AG04450 (cell line): Measurements from ENCODE around the gene YIF1A. TPM values are rescaled to one million over a fixed set of nuclear protein-coding genes. Genes with fewer than 3 reads are reported as not detected.

Experiments used
- CTCF ChIA-PET: fragments of 300-600, 350-600 bp; formaldehyde crosslinking; extraction: SDS; loops from one replicate; lab custom pipeline; 2022; ENCODE audit warnings: antibody characterized with exemption, inconsistent platforms; lab: Charles Lee
- POLR2A ChIA-PET: fragments of 350-600 bp; formaldehyde crosslinking; extraction: SDS; loops from one replicate; lab custom pipeline; 2021; ENCODE audit warnings: antibody characterized with exemption, inconsistent platforms; lab: Yijun Ruan, JAX
- DNase-seq: peaks from one replicate; pipeline ENCODE4 v3.0.0-alpha.2; 2011; ENCODE audit warnings: low read depth, low spot score
- H3K27ac ChIP-seq: one replicate; pipeline ENCODE4 v1.5.1; 2012; ENCODE audit warnings: low read depth, low read length, control low read depth
- H3K27me3 ChIP-seq: one replicate; pipeline ENCODE4 v1.6.0; 2012; ENCODE audit warnings: low read length; ENCODE audit not compliant: control insufficient read depth, insufficient read depth
- H3K4me3 ChIP-seq: 2 replicates; pipeline ENCODE4 v1.5.1; 2011; ENCODE audit warnings: mild to moderate bottlenecking, low read depth, low read length, control low read depth
- H3K9me3 ChIP-seq: 2 replicates; pipeline ENCODE4 v1.5.1; 2012; ENCODE audit warnings: low read length; ENCODE audit not compliant: control insufficient read depth, insufficient read depth
- polyA plus RNA-seq: library from polyadenylated mRNA; depleted of rRNA; stranded (reverse); fragments of >200 nt; gene quantifications from 2 replicates; pipeline ENCODE4 v1.2.3, GENCODE V29; 2011
- TF ChIP-seq, protein P1 (sequence below): IDR thresholded peaks from 2 replicates; pipeline ENCODE4 v1.5.1; 2011; ENCODE audit warnings: low read depth, low read length, control low read depth, inconsistent platforms

YIF1A gene
- polyA plus RNA-seq, 1 experiment: 126 TPM

GRCh38 chr11:66263785-66264184 lies 25.2 kb downstream of the YIF1A start:
- Histone ChIP-seq H3K27ac (no peak overlapping the region), H3K4me3 (no peak overlapping the region), H3K27me3 (no peaks in the 10 kb centered on the region), H3K9me3 (no peaks in the 10 kb centered on the region)
- TF ChIP-seq, protein P1, sequence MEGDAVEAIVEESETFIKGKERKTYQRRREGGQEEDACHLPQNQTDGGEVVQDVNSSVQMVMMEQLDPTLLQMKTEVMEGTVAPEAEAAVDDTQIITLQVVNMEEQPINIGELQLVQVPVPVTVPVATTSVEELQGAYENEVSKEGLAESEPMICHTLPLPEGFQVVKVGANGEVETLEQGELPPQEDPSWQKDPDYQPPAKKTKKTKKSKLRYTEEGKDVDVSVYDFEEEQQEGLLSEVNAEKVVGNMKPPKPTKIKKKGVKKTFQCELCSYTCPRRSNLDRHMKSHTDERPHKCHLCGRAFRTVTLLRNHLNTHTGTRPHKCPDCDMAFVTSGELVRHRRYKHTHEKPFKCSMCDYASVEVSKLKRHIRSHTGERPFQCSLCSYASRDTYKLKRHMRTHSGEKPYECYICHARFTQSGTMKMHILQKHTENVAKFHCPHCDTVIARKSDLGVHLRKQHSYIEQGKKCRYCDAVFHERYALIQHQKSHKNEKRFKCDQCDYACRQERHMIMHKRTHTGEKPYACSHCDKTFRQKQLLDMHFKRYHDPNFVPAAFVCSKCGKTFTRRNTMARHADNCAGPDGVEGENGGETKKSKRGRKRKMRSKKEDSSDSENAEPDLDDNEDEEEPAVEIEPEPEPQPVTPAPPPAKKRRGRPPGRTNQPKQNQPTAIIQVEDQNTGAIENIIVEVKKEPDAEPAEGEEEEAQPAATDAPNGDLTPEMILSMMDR: no peak
- ChIA-PET CTCF (no interaction called here), POLR2A (interaction anchor here (1.0 kb wide), 1 partner anchor 25 kb away, joined by 3 read pairs; the partner anchor contains the start of gene YIF1A)
- DNase-seq: no peak

DNA sequence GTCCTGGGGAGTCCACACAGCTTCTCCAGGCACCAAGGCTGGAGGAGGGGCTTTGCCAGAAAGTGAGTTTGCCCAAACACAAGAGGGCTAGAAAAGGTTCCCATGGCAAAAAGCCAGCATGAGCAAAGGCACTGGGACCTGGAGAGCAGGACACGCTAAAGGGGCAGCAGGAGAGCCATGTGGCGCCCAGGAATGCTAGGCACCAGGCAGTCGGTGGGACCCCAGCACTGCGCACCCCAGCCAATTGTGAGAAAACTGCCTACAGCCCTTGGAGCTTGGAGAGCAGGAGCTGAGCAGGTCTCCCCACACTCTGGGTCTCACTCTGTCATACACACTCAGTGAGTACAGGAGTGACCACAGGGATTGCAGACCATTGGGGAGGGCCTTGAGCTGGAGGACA lies 25.7 kb downstream of the YIF1A start:
- CTCF ChIA-PET: no interaction called here

DNA sequence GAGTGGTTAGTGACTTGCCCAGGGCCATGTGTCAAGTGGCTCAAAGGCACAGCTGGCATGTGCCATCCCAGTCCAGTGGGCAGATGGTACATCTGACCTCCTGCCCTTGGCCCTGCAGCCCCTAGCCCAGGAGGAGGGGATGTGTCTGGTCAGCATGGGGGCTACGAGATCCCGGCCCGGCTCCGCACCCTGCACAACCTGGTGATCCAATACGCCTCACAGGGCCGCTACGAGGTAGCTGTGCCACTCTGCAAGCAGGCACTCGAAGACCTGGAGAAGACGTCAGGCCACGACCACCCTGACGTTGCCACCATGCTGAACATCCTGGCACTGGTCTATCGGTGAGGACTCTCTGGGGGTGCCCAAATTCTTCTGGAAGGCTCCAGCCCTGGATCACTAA lies 26.2 kb downstream of the YIF1A start:
- ChIA-PET CTCF (no interaction called here), POLR2A (interaction anchor here (0.6 to 1.0 kb wide), 2 partner anchors 26 kb away, joined by 3 read pairs; partner anchors contain the start of gene YIF1A)
- no peak for DNase-seq
- TF ChIP-seq, protein P1: no peak
- H3K27me3 ChIP-seq: no peaks in the 10 kb centered on the region
- no peaks in the 10 kb centered on the region; the same call in 1 of the 2 replicates for H3K9me3 ChIP-seq
- H3K27ac ChIP-seq: no peak overlapping the region
- no peak overlapping the region for H3K4me3 ChIP-seq

More for the DNA sequence above, 25.7 kb downstream of the YIF1A start:
- TF ChIP-seq, protein P1: no peak
- POLR2A ChIA-PET: interaction anchor here (0.6 to 1.0 kb wide), 2 partner anchors 26 kb away, joined by 3 read pairs; partner anchors contain the start of gene YIF1A
- Histone ChIP-seq H3K9me3 (no peaks in the 10 kb centered on the region), H3K27me3 (no peaks in the 10 kb centered on the region), H3K4me3 (no peak overlapping the region), H3K27ac (no peak overlapping the region)
- DNase-seq: no peak

DNA sequence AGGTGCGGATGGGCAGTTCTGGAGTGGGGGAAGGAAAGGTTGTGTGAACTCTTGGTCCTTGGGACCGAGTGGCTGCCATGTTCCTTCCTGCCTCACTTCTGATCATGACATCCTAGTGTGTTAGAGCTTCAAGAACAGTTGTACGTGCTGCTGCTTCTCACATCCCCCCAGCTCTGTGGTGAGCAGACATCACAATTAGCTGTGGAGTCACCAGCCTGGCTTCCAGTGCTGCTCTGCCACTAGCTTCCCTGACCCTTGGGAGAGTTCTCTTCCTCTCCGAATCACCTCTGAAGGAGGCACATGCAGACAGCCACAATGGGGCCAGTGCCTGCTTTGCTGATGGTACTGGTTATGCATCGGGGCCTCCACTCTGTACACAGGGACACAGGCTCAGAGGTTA lies 26.8 kb downstream of the YIF1A start:
- no peak for DNase-seq
- ChIA-PET CTCF (no interaction called here), POLR2A (no interaction called here)
- TF ChIP-seq, protein P1: no peak
- H3K4me3 ChIP-seq: no peak overlapping the region
- H3K27me3 ChIP-seq: no peaks in the 10 kb centered on the region
- H3K9me3 ChIP-seq: no peaks in the 10 kb centered on the region; the same call in 1 of the 2 replicates
- no peak overlapping the region for H3K27ac ChIP-seq

DNA sequence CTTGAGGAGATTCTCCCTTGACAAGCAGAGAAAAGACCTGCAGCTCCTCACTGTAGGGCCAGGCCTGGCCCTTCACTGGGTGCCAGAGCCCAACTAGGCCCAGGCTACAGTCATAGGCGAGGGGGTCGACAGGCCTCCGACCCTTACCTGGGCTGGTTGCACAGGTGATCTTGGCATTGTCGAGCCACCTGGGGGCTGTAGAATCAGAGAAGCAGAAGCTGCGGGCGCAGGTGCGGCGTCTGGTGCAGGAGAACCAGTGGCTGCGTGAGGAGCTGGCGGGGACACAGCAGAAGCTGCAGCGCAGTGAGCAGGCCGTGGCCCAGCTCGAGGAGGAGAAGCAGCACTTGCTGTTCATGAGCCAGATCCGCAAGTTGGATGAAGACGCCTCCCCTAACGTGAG lies 27.4 kb downstream of the YIF1A start:
- Histone ChIP-seq H3K27me3 (no peaks in the 10 kb centered on the region), H3K9me3 (no peaks in the 10 kb centered on the region; the same call in 1 of the 2 replicates), H3K27ac (no peak overlapping the region), H3K4me3 (no peak overlapping the region)
- ChIA-PET CTCF (interaction anchor here (0.6 kb wide), 1 partner anchor 50 kb away, joined by 3 read pairs; no protein-coding TSS in a partner anchor), POLR2A (no interaction called here)
- TF ChIP-seq, protein P1: no peak
- DNase-seq: no peak
